ENCODE data around the gene ZMAT5. TPM values are rescaled to one million over a fixed set of nuclear protein-coding genes. Genes with fewer than 3 reads are reported as not detected.

Gene ZMAT5
- total RNA-seq, 1 experiment from 2014 or later, result 28.7 TPM

- in situ Hi-C loops (cut with HindIII; ENCODE audit: low sequenced_read_pairs), result no loop called here
- peak; percentile 26 for DNase-seq (ENCODE audit: low spot score)
Observed at GRCh38 chr22:29737251-29738117, 29.3 kb downstream of the ZMAT5 start.

GRCh38 chr22:29735416-29735815 is 31.4 kb downstream of the ZMAT5 start:
- in situ Hi-C loops (cut with HindIII; ENCODE audit: low sequenced_read_pairs), result no loop called here
- DNase-seq (ENCODE audit: low spot score), result no peak

GRCh38 chr22:29734838-29735237 is 32.0 kb downstream of the ZMAT5 start:
- DNase-seq (ENCODE audit: low spot score), result no peak
- in situ Hi-C loops (cut with HindIII; ENCODE audit: low sequenced_read_pairs), result no loop called here

DNA sequence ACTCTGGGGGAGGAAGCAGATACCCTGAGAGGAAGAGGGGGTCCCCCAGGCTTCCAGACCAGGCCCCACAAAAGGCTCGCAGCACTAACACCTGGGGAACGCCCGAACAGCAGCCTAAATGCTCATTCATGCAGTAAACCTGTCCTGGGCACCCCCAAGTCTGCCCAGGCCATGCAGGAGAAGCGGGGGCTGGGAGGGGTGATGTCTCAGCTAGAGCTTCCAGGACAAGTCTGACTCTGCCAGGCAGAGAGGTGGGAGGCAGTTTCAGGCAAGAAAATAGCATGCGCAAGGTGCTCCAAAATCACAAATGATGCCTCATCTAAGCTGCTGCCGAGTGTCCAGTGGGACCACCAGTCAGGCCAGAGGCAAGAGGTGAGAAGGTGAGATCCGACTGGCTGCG is 32.4 kb downstream of the ZMAT5 start:
- DNase-seq (ENCODE audit: low spot score), result no peak
- in situ Hi-C loops (cut with HindIII; ENCODE audit: low sequenced_read_pairs), result no loop called here

GRCh38 chr22:29733362-29734201 is 33.2 kb downstream of the ZMAT5 start:
- in situ Hi-C loops (cut with HindIII; ENCODE audit: low sequenced_read_pairs), result no loop called here
- no peak for DNase-seq (ENCODE audit: low spot score)

DNA sequence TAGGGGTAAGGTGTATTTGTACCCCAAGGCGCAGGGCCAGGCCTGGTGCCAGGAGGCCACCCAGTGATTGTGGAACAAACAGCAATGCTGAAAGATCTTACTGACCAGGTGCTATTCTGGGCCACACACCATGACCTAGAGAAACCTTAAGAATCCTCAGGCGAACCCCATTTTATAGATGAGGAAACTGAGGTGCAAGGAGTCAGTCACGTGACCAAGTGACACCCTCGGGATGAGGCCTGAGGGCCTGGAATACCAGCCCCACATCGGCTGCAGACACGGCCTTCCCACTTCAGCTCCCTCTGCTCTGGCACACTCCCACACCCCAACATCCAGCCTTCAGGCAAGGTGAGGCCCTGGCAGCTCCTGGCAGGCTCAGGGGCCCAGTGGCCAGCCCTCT is 33.9 kb downstream of the ZMAT5 start:
- DNase-seq (ENCODE audit: low spot score), result no peak
- in situ Hi-C loops (cut with HindIII; ENCODE audit: low sequenced_read_pairs), result no loop called here

DNA sequence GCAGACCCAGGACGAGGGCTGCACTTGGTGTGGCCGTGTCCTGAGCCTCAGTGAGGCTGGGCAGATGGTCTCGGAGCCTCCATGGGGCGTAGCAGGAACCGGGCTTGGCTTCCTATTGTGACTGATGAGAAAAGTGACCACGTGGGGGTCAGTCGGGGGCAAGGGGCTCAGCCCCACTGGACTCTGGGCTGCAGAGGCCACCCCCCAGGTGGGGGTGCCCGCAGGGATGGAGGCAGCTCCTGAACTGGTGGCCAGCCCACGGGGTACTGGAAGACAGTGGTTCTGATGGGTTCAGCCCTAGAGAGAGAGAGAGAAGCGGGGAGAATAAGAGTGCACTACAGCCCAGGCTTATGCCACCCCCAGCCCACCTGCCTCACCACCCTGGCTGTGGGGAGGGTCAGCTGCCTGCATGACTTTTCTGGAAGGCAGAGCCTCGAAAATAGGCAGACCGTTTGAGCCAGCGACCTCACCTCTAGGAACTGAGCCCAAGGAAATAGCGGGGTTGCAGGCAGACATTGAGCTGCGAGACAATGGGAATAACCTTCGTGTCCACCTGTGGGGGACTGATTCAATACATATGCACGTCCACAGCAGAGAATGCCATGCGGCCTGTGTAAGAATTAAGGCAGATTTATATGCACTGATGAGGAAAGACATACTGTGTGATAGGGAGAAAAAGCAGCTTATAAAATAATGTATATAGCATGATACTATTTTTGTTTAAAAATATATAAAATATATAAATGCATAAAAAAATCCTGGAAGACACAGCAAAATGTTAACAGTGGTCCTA is 35.6 kb downstream of the ZMAT5 start:
- no peak for DNase-seq (ENCODE audit: low spot score)
- in situ Hi-C loops (cut with HindIII; ENCODE audit: low sequenced_read_pairs), result no loop called here

GRCh38 chr22:29729161-29729560 is 37.6 kb downstream of the ZMAT5 start:
- no peak for DNase-seq (ENCODE audit: low spot score)
- in situ Hi-C loops (cut with HindIII; ENCODE audit: low sequenced_read_pairs), result no loop called here

- in situ Hi-C loops (cut with HindIII; ENCODE audit: low sequenced_read_pairs), result no loop called here
- DNase-seq (ENCODE audit: low spot score), result no peak
Observed at GRCh38 chr22:29727131-29727523, 39.7 kb downstream of the ZMAT5 start.

- in situ Hi-C loops (cut with HindIII; ENCODE audit: low sequenced_read_pairs), result no loop called here
- no peak for DNase-seq (ENCODE audit: low spot score)
Observed at GRCh38 chr22:29726512-29727130, 40.2 kb downstream of the ZMAT5 start.

GRCh38 chr22:29726106-29726505 is 40.7 kb downstream of the ZMAT5 start:
- in situ Hi-C loops (cut with HindIII; ENCODE audit: low sequenced_read_pairs), result no loop called here
- DNase-seq (ENCODE audit: low spot score), result no peak

GRCh38 chr22:29724843-29725242 is 42.0 kb downstream of the ZMAT5 start:
- in situ Hi-C loops (cut with HindIII; ENCODE audit: low sequenced_read_pairs), result no loop called here
- DNase-seq (ENCODE audit: low spot score), result no peak

DNA sequence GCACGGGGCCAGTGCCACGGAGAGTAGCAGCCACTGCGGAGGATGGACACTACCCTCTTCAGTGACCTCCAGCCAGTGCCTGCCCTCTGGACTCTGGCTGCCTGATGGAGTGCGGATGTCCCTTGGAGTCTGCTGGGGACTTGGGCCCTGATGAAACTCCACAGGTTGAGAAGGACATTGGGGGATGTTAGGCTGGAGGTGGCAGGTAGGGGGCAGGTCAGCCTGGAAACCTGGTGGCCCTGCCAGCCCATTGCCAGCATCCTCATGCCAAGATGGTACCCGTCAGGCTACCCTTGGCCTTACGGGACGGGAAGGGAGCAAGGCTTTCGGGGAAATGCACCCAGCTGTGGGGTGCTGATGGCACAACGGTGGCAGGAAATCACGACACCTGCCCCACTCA is 43.0 kb downstream of the ZMAT5 start:
- in situ Hi-C loops (cut with HindIII; ENCODE audit: low sequenced_read_pairs), result no loop called here
- DNase-seq (ENCODE audit: low spot score), result no peak

DNA sequence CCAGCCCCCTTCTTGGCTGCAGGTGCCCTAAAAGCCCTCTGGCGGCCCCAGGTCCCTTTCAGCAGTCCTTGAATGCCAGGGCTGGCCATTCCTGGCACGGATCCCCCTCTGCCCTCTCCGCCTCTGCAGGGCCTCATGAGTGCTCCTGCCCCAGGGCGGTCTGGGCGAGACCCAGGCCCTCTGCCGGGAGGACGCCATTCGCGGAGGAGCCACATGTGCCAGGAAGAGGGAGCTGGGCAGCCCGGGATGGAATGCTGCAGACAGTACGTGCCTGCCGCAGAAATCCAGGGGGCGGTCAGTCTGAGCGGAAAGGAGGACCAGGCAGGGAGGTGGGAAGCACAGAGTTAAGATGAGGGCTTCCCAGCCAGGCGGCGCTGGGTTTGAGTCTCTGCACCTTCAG is 44.2 kb downstream of the ZMAT5 start:
- in situ Hi-C loops (cut with HindIII; ENCODE audit: low sequenced_read_pairs), result no loop called here
- DNase-seq (ENCODE audit: low spot score), result no peak

DNA sequence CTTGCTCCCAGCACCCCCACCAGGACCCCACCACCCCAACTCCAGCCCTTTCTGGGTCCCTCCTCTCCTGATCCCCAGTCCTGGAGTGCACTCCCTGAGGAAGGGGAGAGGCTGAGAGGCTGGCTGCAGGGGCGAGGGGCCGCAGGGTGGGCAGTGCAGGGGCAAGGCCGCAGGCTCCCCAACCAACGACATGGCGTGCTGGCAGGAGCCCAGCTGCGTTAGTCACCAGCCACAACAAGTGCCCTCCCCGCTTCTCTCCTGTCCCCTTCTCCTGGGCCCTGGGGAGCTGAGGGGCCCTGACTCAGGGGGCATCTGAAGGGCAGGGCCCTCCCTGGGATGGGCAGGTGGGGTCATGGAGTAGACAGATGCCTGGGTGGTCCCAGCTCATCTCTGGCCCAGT is 44.7 kb downstream of the ZMAT5 start:
- DNase-seq (ENCODE audit: low spot score), result no peak
- in situ Hi-C loops (cut with HindIII; ENCODE audit: low sequenced_read_pairs), result no loop called here

DNA sequence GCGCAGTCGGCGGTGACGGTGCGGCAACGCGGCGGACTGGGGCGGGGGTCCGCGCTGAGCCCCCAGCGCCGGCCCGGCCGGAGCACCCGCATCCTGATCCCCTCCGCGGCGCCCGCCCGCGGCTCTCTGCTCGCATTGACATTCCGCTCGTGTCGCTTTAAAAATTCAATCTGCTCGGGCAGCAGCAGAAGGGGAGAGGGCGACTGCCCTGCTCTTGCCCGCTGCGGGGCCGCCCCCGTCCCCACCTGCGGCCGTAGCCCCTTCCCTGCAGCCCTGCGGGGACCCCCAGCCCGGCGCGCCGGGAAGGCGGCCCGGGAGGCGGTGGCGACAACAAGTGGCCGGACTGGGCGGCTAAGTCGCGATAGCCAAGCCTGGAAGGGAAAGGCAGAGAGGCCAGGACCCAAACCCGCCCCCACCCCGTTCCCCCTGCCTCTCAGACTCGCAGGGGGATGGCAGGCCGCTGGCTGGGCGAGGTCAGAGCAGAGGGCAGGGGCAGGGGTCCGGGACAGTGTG is 45.9 kb downstream of the ZMAT5 start:
- in situ Hi-C loops (cut with HindIII; ENCODE audit: low sequenced_read_pairs), result no loop called here

GRCh38 chr22:29719899-29720645 is 46.7 kb downstream of the ZMAT5 start, which contains the start of gene CABP7:
Gene CABP7 (plus strand): TSS chr22:29720003. CDS start chr22:29720425, 422 bp downstream.
- in situ Hi-C loops (cut with HindIII; ENCODE audit: low sequenced_read_pairs), result no loop called here
- DNase-seq (ENCODE audit: low spot score), result no peak

More for the DNA sequence above, 45.9 kb downstream of the ZMAT5 start:
- DNase-seq (ENCODE audit: low spot score), result no peak

All from G401 (cell line).